HG03558 (cell line): ENCODE results near the gene MYO5B.

Source experiments
- ATAC-seq: cut with Tn5 transposase; IDR thresholded peaks from one replicate; pipeline ENCODE4 v1.9.1; 2021; ENCODE audit warnings: moderate number of reproducible peaks; ENCODE audit not compliant: unreplicated experiment; ENCODE audit errors: extremely low read depth

MYO5B gene

GRCh38 chr18:50190236-50190635, 4.7 kb downstream of the MYO5B start:
- ATAC-seq = no peak

GRCh38 chr18:50189160-50189559, 5.8 kb downstream of the MYO5B start:
- ATAC-seq = no peak

- ATAC-seq = no peak
Measured at GRCh38 chr18:50188652-50189051, 6.3 kb downstream of the MYO5B start.

GRCh38 chr18:50187659-50188058, 7.3 kb downstream of the MYO5B start:
- no peak for ATAC-seq

GRCh38 chr18:50186385-50186784, 8.6 kb downstream of the MYO5B start:
- no peak for ATAC-seq

GRCh38 chr18:50183556-50183955, 11.4 kb downstream of the MYO5B start:
- no peak for ATAC-seq

- ATAC-seq = no peak
Measured at GRCh38 chr18:50182511-50182910, 12.4 kb downstream of the MYO5B start.

- ATAC-seq = no peak
Measured at GRCh38 chr18:50181590-50181989, 13.4 kb downstream of the MYO5B start.

- no peak for ATAC-seq
Measured at GRCh38 chr18:50179465-50179864, 15.5 kb downstream of the MYO5B start.

- ATAC-seq = no peak
Measured at GRCh38 chr18:50177294-50177992, 17.5 kb downstream of the MYO5B start.

GRCh38 chr18:50172367-50172766, 22.6 kb downstream of the MYO5B start:
- no peak for ATAC-seq

- ATAC-seq = no peak
Measured at GRCh38 chr18:50171406-50171805, 23.5 kb downstream of the MYO5B start.

GRCh38 chr18:50170004-50170403, 24.9 kb downstream of the MYO5B start:
- ATAC-seq = no peak

GRCh38 chr18:50169149-50169548, 25.8 kb downstream of the MYO5B start:
- ATAC-seq = no peak

GRCh38 chr18:50167966-50168365, 27.0 kb downstream of the MYO5B start:
- no peak for ATAC-seq

GRCh38 chr18:50166901-50167300, 28.0 kb downstream of the MYO5B start:
- ATAC-seq = no peak

GRCh38 chr18:50163505-50163904, 31.4 kb downstream of the MYO5B start:
- ATAC-seq = no peak

GRCh38 chr18:50162486-50163304, 32.3 kb downstream of the MYO5B start:
- no peak for ATAC-seq

GRCh38 chr18:50161597-50162205, 33.2 kb downstream of the MYO5B start:
- ATAC-seq = no peak

- ATAC-seq = no peak
Measured at GRCh38 chr18:50159654-50160046, 35.3 kb downstream of the MYO5B start.
